Small intestine (tissue), 7 donors: Measurements from ENCODE around the gene SPEM2. TPM values are rescaled to one million over a fixed set of nuclear protein-coding genes. Genes with fewer than 3 reads are reported as not detected.

Experiments
- DNase-seq, 2 donors: peaks; one replicate each; pipeline versions ENCODE4 v3.0.0 to v3.0.0-alpha.2; 2013
- FAIRE-seq: peaks from 2 replicates; lab custom pipeline; 2012; peaks lifted over from hg19 to GRCh38; lab: Jason Lieb, UNC
- H3K27ac ChIP-seq, 3 donors: one replicate each; pipeline ENCODE4 v1.5.1; 2013; ENCODE audit warnings: low read length in 2 of 3, mild to moderate bottlenecking in 2 of 3, control low read depth in 1 of 3, inconsistent platforms in 1 of 3, low read depth in 1 of 3, moderate library complexity in 1 of 3
- H3K27me3 ChIP-seq, 3 donors: one replicate each; pipeline ENCODE4 v1.6.1; 2013; ENCODE audit warnings: low read length in 3 of 3, inconsistent platforms in 1 of 3; ENCODE audit not compliant: control insufficient read depth in 3 of 3, insufficient read depth in 3 of 3
- H3K36me3 ChIP-seq, 3 donors: one replicate each; pipeline ENCODE4 v1.6.1; 2013; ENCODE audit warnings: low read length in 3 of 3, inconsistent platforms in 1 of 3, low read depth in 1 of 3, mild to moderate bottlenecking in 1 of 3, moderate library complexity in 1 of 3; ENCODE audit not compliant: control insufficient read depth in 3 of 3, insufficient read depth in 2 of 3
- H3K4me1 ChIP-seq, 3 donors: one replicate each; pipeline ENCODE4 v1.6.1; 2013; ENCODE audit warnings: low read length in 2 of 3, inconsistent platforms in 1 of 3, low read depth in 1 of 3, mild to moderate bottlenecking in 1 of 3, moderate library complexity in 1 of 3; ENCODE audit not compliant: control insufficient read depth in 3 of 3, insufficient read depth in 2 of 3
- H3K4me3 ChIP-seq, 3 donors: one replicate each; pipeline ENCODE4 v1.5.1; 2013; ENCODE audit warnings: low read length in 3 of 3, control low read depth in 1 of 3, inconsistent platforms in 1 of 3, low read depth in 1 of 3, mild to moderate bottlenecking in 1 of 3, moderate library complexity in 1 of 3
- H3K9me3 ChIP-seq, 2 donors: one replicate each; pipeline ENCODE4 v1.6.1; 2013; ENCODE audit warnings: low read depth in 1 of 2, low read length in 1 of 2; ENCODE audit not compliant: control insufficient read depth in 2 of 2, insufficient read depth in 1 of 2
- WGBS, 3 donors: extraction: QIAGEN DNeasy Blood & Tissue Kit; methylation state at CpG; one replicate each; pipeline ENCODE4 v1.1.7; 2013; 5-methylcytosine and 5-hydroxymethylcytosine counted together
- polyA plus RNA-seq, 4 donors: library from polyadenylated mRNA; stranded (reverse) in 3 of 4; unstranded in 1 of 4; fragments of 200-250 nt in 3 of 4; fragments of 120-200 nt in 1 of 4; gene quantifications; one replicate each; pipeline versions ENCODE4 v1.2.1 to v1.2.3, GENCODE V29; 2013
- donor health status: healthy with polysubstance abuse.
- donor health status: control.
- donor health status: control.
- donor health status: Bipolar disorder and iron deficiency.
- donor health status: healthy.

The SPEM2 gene
- polyA plus RNA-seq, 4 donors = not detected

- Histone ChIP-seq H3K4me3 (peak overlapping the region; percentile 38 to 62 (median 49)), H3K9me3 (no peaks in the 10 kb centered on the region), H3K4me1 (peaks cover 0 to 20% (median 7%) of the 10 kb centered on the region in 3 donors), H3K36me3 (peaks cover 0 to 11% (median 0%) of the 10 kb centered on the region in 3 donors), H3K27ac (peak overlapping the region in 1 of 3 donors; percentile 63), H3K27me3 (peaks cover 0 to 51% (median 0%) of the 10 kb centered on the region in 3 donors)
- WGBS, 3 donors = 9 to 21% (median 14%) methylated on average over 24 to 38 of the region's 38 CpGs
- FAIRE-seq (no peak), DNase-seq (peak in 1 of 2 donors; percentile 24)
Measured at GRCh38 chr17:7405350-7406234, 19.8 kb upstream of the SPEM2 start.

GRCh38 chr17:7406235-7406825 is 19.1 kb upstream of the SPEM2 start:
- 18 to 42% (median 38%) methylated on average over 12 of the region's 12 CpGs for WGBS, 3 donors
- DNase-seq (no peak), FAIRE-seq (no peak)
- no peak overlapping the region for H3K27ac ChIP-seq
- peaks cover 0 to 11% (median 0%) of the 10 kb centered on the region in 3 donors for H3K36me3 ChIP-seq
- H3K4me3 ChIP-seq = peak overlapping the region in 1 of 3 donors; percentile 49
- no peaks in the 10 kb centered on the region for H3K9me3 ChIP-seq
- peaks cover 0 to 20% (median 7%) of the 10 kb centered on the region in 3 donors for H3K4me1 ChIP-seq
- peaks cover 0 to 51% (median 0%) of the 10 kb centered on the region in 3 donors for H3K27me3 ChIP-seq

- DNase-seq (no peak), FAIRE-seq (no peak)
- H3K27ac ChIP-seq = no peak overlapping the region
- WGBS, 3 donors = 79 to 83% (median 79%) methylated on average over 13 of the region's 13 CpGs
- H3K36me3 ChIP-seq = peaks cover 0 to 11% (median 0%) of the 10 kb centered on the region in 3 donors
- H3K9me3 ChIP-seq = no peaks in the 10 kb centered on the region
- H3K4me3 ChIP-seq = no peak overlapping the region
- peaks cover 0 to 51% (median 0%) of the 10 kb centered on the region in 3 donors for H3K27me3 ChIP-seq
- H3K4me1 ChIP-seq = peaks cover 0 to 14% (median 7%) of the 10 kb centered on the region in 3 donors
Measured at GRCh38 chr17:7407082-7407481, 18.3 kb upstream of the SPEM2 start.

DNA sequence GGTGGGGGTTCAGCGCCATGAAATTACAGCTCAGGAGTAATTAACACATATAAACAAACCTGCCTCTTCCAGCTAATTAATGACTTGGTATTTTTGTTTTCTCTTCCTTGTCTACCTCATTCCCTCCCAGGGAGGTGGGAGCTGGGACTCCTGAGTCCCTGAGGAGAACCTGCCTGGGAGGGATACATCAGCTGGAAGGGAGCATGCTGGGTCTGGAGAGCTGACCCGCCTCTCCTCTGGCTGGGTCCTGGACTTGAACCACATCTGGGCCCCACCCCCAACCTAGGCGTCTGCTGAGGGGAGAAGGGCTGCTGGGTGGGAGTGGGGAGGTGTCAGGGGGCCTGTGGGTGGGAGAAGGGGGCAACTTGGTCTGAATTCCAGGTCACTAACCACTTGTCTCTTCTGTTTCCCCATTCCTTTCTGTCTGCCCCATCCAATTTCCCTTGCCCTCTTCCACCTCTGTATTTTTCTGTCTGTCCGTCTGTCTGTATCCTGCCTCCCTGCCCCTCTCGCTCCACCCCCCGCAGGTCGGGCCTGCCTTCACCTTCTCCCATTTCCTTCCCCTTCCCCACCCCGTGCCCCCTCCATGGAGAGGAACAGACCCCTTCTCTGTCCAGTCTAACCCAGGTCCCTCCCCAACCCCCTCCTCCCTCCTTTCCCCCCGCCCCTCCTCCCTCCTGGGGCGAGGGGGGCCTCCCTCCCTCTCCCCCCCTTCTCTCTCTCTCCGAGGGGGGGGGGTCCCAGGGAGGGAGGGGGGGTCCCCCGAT is 17.7 kb upstream of the SPEM2 start, which contains the start of gene NLGN2:
Gene NLGN2 (plus strand): TSS at position 361 of the 767 bp plus-strand sequence. CDS start 411 bp downstream, outside the sequence.
- WGBS, 3 donors = 33 to 40% (median 37%) methylated on average over 10 to 12 of the region's 12 CpGs

DNA sequence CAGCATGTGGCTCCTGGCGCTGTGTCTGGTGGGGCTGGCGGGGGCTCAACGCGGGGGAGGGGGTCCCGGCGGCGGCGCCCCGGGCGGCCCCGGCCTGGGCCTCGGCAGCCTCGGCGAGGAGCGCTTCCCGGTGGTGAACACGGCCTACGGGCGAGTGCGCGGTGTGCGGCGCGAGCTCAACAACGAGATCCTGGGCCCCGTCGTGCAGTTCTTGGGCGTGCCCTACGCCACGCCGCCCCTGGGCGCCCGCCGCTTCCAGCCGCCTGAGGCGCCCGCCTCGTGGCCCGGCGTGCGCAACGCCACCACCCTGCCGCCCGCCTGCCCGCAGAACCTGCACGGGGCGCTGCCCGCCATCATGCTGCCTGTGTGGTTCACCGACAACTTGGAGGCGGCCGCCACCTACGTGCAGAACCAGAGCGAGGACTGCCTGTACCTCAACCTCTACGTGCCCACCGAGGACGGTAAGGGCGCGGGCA is 17.1 kb upstream of the SPEM2 start:
- 46 to 57% (median 53%) methylated on average over 35 to 58 of the region's 58 CpGs for WGBS, 3 donors
- peaks cover 0 to 11% (median 0%) of the 10 kb centered on the region in 3 donors for H3K36me3 ChIP-seq
- peaks cover 0 to 51% (median 0%) of the 10 kb centered on the region in 3 donors for H3K27me3 ChIP-seq
- no peak overlapping the region for H3K4me3 ChIP-seq
- DNase-seq (peak; percentile 12 to 50), FAIRE-seq (no peak)
- peaks cover 0 to 4% (median under 1%) of the 10 kb centered on the region in 3 donors for H3K4me1 ChIP-seq
- H3K27ac ChIP-seq = no peak overlapping the region
- no peaks in the 10 kb centered on the region for H3K9me3 ChIP-seq

More for the DNA sequence above, 17.7 kb upstream of the SPEM2 start, which contains the start of gene NLGN2:
- Histone ChIP-seq H3K4me3 (no peak within 1 kb of the TSS), H3K4me1 (peaks cover 0 to 8% (median 7%) of the 10 kb centered on the region in 3 donors), H3K27me3 (peaks cover 0 to 51% (median 0%) of the 10 kb centered on the region in 3 donors), H3K36me3 (peaks cover 0 to 11% (median 0%) of the 10 kb centered on the region in 3 donors), H3K9me3 (no peaks in the 10 kb centered on the region), H3K27ac (no peak within 1 kb of the TSS)
- FAIRE-seq = no peak
- no peak for DNase-seq

DNA sequence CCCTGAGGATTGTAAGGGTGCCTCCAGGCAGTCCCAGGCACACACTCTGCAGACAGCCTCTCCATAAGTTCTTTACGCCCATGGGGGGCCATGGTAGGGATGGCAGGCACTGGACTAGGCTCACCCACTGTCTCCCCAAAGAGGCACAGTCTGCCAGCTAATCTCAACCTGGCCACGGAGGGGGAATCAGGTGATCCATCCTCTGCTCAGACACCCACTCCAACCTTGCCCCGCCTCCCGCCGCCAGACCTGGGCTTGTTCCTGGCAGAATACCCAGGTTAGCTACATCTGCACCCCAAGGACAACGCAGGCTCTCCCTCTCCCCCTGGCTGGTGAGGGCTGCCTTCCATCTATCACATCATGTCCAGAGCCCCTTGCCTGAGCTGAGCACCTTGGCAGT is 16.6 kb upstream of the SPEM2 start:
- Histone ChIP-seq H3K27me3 (peaks cover 0 to 51% (median 0%) of the 10 kb centered on the region in 3 donors), H3K4me1 (peaks cover 0 to 4% (median 0%) of the 10 kb centered on the region in 3 donors), H3K27ac (no peak overlapping the region), H3K36me3 (peaks cover 0 to 11% (median 0%) of the 10 kb centered on the region in 3 donors), H3K9me3 (no peaks in the 10 kb centered on the region), H3K4me3 (no peak overlapping the region)
- FAIRE-seq (no peak), DNase-seq (no peak)
- WGBS, 3 donors = 37 to 81% (median 63%) methylated on average over 6 of the region's 6 CpGs

GRCh38 chr17:7409716-7410115 is 15.7 kb upstream of the SPEM2 start:
- peaks cover 0 to 4% (median 0%) of the 10 kb centered on the region in 3 donors for H3K4me1 ChIP-seq
- 82 to 91% (median 90%) methylated on average over 6 of the region's 6 CpGs for WGBS, 3 donors
- no peaks in the 10 kb centered on the region for H3K9me3 ChIP-seq
- no peak overlapping the region for H3K27ac ChIP-seq
- H3K27me3 ChIP-seq = peaks cover 0 to 51% (median 0%) of the 10 kb centered on the region in 3 donors
- H3K4me3 ChIP-seq = no peak overlapping the region
- FAIRE-seq (no peak), DNase-seq (no peak)
- H3K36me3 ChIP-seq = peaks cover 0 to 13% (median 0%) of the 10 kb centered on the region in 3 donors
